ENCODE measurements around the gene GPATCH2.

DNA sequence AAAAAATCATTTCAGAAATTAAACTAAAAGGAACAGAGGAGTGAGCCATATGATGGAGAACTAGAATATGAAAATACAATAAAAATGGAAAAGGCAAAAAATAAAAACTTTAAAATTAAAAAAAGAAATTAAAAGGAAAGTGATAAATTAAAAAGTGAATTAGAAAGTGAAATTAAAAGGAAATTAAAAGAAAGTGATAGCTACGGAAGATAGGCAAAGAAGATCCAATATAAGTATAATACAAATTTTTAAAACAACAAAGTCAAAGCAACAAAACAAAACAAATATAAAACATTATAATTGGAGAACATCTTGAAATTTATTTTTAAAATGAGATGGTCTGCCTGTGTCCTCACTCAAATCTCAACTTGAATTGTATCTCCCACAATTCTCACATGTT is 165.8 kb downstream of the GPATCH2 start:
- TF ChIP-seq, protein P1, sequence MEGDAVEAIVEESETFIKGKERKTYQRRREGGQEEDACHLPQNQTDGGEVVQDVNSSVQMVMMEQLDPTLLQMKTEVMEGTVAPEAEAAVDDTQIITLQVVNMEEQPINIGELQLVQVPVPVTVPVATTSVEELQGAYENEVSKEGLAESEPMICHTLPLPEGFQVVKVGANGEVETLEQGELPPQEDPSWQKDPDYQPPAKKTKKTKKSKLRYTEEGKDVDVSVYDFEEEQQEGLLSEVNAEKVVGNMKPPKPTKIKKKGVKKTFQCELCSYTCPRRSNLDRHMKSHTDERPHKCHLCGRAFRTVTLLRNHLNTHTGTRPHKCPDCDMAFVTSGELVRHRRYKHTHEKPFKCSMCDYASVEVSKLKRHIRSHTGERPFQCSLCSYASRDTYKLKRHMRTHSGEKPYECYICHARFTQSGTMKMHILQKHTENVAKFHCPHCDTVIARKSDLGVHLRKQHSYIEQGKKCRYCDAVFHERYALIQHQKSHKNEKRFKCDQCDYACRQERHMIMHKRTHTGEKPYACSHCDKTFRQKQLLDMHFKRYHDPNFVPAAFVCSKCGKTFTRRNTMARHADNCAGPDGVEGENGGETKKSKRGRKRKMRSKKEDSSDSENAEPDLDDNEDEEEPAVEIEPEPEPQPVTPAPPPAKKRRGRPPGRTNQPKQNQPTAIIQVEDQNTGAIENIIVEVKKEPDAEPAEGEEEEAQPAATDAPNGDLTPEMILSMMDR (conservative IDR thresholded peaks at IDR 0.05 in 1 of 2, IDR thresholded peaks at IDR 0.05 in 1 of 2; ENCODE audit: extremely low read depth in 1 of 2, insufficient read depth in 1 of 2, low read depth in 1 of 2, low read length in 2 of 2), result no peak
- no peak for TF ChIP-seq EZH2 (IDR thresholded peaks at IDR 0.05; ENCODE audit: borderline replicate concordance, low read length)

Measured in mammary epithelial cell (primary cell).